ENCODE measurements around the gene SDHAF3.

DNA sequence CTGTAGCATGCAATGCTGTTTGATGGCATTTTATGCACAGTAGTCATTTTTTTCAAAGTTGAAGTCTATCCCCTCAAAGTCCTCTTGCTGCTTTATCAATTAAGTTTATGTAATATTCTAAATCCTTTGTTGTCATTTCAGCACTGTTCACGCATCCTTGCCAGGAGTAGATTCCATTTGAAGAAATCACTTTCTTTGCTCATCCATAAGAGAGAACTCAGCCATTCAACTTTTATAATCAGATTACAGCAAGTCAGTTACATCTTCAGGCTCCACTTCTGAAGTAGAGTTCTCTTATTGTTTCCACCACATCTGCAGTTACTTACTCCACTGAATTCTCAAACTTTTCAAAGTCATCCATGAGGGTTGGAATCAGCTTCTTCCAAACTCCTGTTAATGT lies 32.3 kb downstream of the SDHAF3 start:
- TF ChIP-seq, protein P1, sequence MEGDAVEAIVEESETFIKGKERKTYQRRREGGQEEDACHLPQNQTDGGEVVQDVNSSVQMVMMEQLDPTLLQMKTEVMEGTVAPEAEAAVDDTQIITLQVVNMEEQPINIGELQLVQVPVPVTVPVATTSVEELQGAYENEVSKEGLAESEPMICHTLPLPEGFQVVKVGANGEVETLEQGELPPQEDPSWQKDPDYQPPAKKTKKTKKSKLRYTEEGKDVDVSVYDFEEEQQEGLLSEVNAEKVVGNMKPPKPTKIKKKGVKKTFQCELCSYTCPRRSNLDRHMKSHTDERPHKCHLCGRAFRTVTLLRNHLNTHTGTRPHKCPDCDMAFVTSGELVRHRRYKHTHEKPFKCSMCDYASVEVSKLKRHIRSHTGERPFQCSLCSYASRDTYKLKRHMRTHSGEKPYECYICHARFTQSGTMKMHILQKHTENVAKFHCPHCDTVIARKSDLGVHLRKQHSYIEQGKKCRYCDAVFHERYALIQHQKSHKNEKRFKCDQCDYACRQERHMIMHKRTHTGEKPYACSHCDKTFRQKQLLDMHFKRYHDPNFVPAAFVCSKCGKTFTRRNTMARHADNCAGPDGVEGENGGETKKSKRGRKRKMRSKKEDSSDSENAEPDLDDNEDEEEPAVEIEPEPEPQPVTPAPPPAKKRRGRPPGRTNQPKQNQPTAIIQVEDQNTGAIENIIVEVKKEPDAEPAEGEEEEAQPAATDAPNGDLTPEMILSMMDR (IDR thresholded peaks at IDR 0.05), result no peak
- TF ChIP-seq POLR2AphosphoS5 (IDR thresholded peaks at IDR 0.05) (no peak), POLR2A (IDR thresholded peaks at IDR 0.05) (no peak)
